ENCODE data around the gene BSG. TPM values are rescaled to one million over a fixed set of nuclear protein-coding genes. Genes with fewer than 3 reads are reported as not detected.
"Not testable (repeated sequence)": the region's sequence is repeated elsewhere in the genome, so short reads cannot be mapped to it uniquely, and the experiment has no call there.

Gene BSG
- polyA plus RNA-seq, 1 donor from 2014 or later = 209 TPM

- Histone ChIP-seq H3F3A (ENCODE audit: insufficient read depth, low read length, poor library complexity, severe bottlenecking) (no peaks in the 10 kb centered on the region), H3K9ac (ENCODE audit: low read length) (no peak overlapping the region), H3K9me3 (ENCODE audit: low read length) (no peaks in the 10 kb centered on the region), H3K79me2 (replicated peaks; ENCODE audit: insufficient read depth, low read length) (no peaks in the 10 kb centered on the region), H3K36me3 (ENCODE audit: insufficient read depth, low read length) (no peaks in the 10 kb centered on the region), H3K27ac (ENCODE audit: low read length) (no peak overlapping the region), H3K27me3 (ENCODE audit: insufficient read depth, low read depth, low read length) (no peaks in the 10 kb centered on the region), H3K9me2 (ENCODE audit: insufficient read depth, low read length) (no peaks in the 10 kb centered on the region), H2AFZ (ENCODE audit: low read depth, low read length) (no peak overlapping the region), H3K4me2 (ENCODE audit: low read length) (no peak overlapping the region), H3K4me3 (ENCODE audit: low read length) (no peak overlapping the region), H4K20me1 (ENCODE audit: insufficient read depth) (no peaks in the 10 kb centered on the region)
- TF ChIP-seq CTCF (IDR thresholded peaks at IDR 0.05; ENCODE audit: poor library complexity, severe bottlenecking) = no peak
- TF ChIP-seq POLR2AphosphoS5 (IDR thresholded peaks at IDR 0.05) = no peak
- no peak for TF ChIP-seq MXI1 (conservative IDR thresholded peaks at IDR 0.05; ENCODE audit: poor library complexity, severe bottlenecking)
- TF ChIP-seq TAF1 (IDR thresholded peaks at IDR 0.05; ENCODE audit: low read depth) = no peak
- TF ChIP-seq EZH2 (IDR thresholded peaks at IDR 0.05; ENCODE audit: borderline replicate concordance, insufficient read depth, low read length, poor library complexity, severe bottlenecking) = no peak
- no peak for TF ChIP-seq REST (IDR thresholded peaks at IDR 0.05; ENCODE audit: borderline replicate concordance)
- no peak for TF ChIP-seq SMC3 (conservative IDR thresholded peaks at IDR 0.05; ENCODE audit: poor library complexity)
- no peak for TF ChIP-seq EP300 (conservative IDR thresholded peaks at IDR 0.05; ENCODE audit: poor library complexity, severe bottlenecking)
Measured at GRCh38 chr19:619286-620002, 47.0 kb downstream of the BSG start.

GRCh38 chr19:620166-620862 is 47.9 kb downstream of the BSG start:
- no peaks in the 10 kb centered on the region for H3K9me2 ChIP-seq (ENCODE audit: insufficient read depth, low read length)
- no peak overlapping the region for H3K4me3 ChIP-seq (ENCODE audit: low read length)
- H3K27ac ChIP-seq (ENCODE audit: low read length) = no peak overlapping the region
- H4K20me1 ChIP-seq (ENCODE audit: insufficient read depth) = no peaks in the 10 kb centered on the region
- H3K9ac ChIP-seq (ENCODE audit: low read length) = no peak overlapping the region
- no peaks in the 10 kb centered on the region for H3K79me2 ChIP-seq (replicated peaks; ENCODE audit: insufficient read depth, low read length)
- no peaks in the 10 kb centered on the region for H3K9me3 ChIP-seq (ENCODE audit: low read length)
- no peaks in the 10 kb centered on the region for H3K27me3 ChIP-seq (ENCODE audit: insufficient read depth, low read depth, low read length)
- H3K4me2 ChIP-seq (ENCODE audit: low read length) = no peak overlapping the region
- no peak for TF ChIP-seq TAF1 (IDR thresholded peaks at IDR 0.05; ENCODE audit: low read depth)
- no peak for TF ChIP-seq RAD21 (conservative IDR thresholded peaks at IDR 0.05)
- no peak for TF ChIP-seq POLR2AphosphoS5 (IDR thresholded peaks at IDR 0.05)
- TF ChIP-seq CTCF (IDR thresholded peaks at IDR 0.05; ENCODE audit: poor library complexity, severe bottlenecking) = no peak
- TF ChIP-seq REST (IDR thresholded peaks at IDR 0.05; ENCODE audit: borderline replicate concordance) = no peak
- H3F3A ChIP-seq (ENCODE audit: insufficient read depth, low read length, poor library complexity, severe bottlenecking) = no peaks in the 10 kb centered on the region
- H2AFZ ChIP-seq (ENCODE audit: low read depth, low read length) = no peak overlapping the region
- H3K36me3 ChIP-seq (ENCODE audit: insufficient read depth, low read length) = no peaks in the 10 kb centered on the region

GRCh38 chr19:621191-621590 is 48.8 kb downstream of the BSG start:
- not testable (repeated sequence) for H3K36me3 ChIP-seq (ENCODE audit: insufficient read depth, low read length); H3K4me3 ChIP-seq (ENCODE audit: low read length); H3K9ac ChIP-seq (ENCODE audit: low read length); H3K9me3 ChIP-seq (ENCODE audit: low read length); H3K27ac ChIP-seq (ENCODE audit: low read length); H3F3A ChIP-seq (ENCODE audit: insufficient read depth, low read length, poor library complexity, severe bottlenecking); H4K20me1 ChIP-seq (ENCODE audit: insufficient read depth); H3K79me2 ChIP-seq (replicated peaks; ENCODE audit: insufficient read depth, low read length); H3K4me2 ChIP-seq (ENCODE audit: low read length); H3K9me2 ChIP-seq (ENCODE audit: insufficient read depth, low read length); H2AFZ ChIP-seq (ENCODE audit: low read depth, low read length); H3K27me3 ChIP-seq (ENCODE audit: insufficient read depth, low read depth, low read length)

Measured in neural cell (in vitro differentiated cells).